ENCODE results near the gene CDKN1C.

Gene CDKN1C

GRCh38 chr11:2904153-2905052 lies 18.8 kb upstream of the CDKN1C start:
- Histone ChIP-seq H3K9ac (ENCODE audit: insufficient read length) (no peak overlapping the region), H3K9me3 (ENCODE audit: low read depth, low read length) (no peaks in the 10 kb centered on the region), H3K4me3 (no peak overlapping the region), H3K27ac (no peak overlapping the region), H3K36me3 (ENCODE audit: insufficient read depth, low read length) (no peaks in the 10 kb centered on the region)
- no peak for TF ChIP-seq FOXP2 (optimal IDR thresholded peaks at IDR 0.05; ENCODE audit: control extremely low read depth, extremely low read length, insufficient read depth)
- TF ChIP-seq EZH2 (IDR thresholded peaks at IDR 0.05) = no peak
- no peak for TF ChIP-seq POLR2AphosphoS5 (IDR thresholded peaks at IDR 0.05; ENCODE audit: borderline replicate concordance, low read depth, low read length)
- no peak for DNase-seq (ENCODE audit: low read depth, low spot score)

DNA sequence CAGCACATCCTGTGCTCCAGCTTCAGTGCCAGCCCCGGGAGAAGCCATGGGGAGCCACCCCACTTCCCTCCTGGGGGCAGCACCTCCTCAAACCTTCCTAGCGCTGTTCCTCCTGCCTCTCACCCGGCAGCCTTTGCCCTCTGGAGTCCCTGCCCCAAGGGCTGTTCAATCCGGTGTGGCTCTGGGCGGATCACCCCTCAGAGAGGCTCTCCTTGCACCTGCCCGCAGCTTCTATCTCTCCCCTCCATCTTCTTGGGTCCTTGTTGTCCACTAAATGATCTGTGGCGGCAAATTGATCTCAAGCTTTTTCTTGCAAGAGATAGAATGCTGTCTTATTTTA lies 18.1 kb upstream of the CDKN1C start:
- Histone ChIP-seq H3K27ac (no peak overlapping the region), H3K4me3 (no peak overlapping the region), H3K9me3 (ENCODE audit: low read depth, low read length) (no peaks in the 10 kb centered on the region), H3K36me3 (ENCODE audit: insufficient read depth, low read length) (no peaks in the 10 kb centered on the region), H3K9ac (ENCODE audit: insufficient read length) (no peak overlapping the region)
- no peak for DNase-seq (ENCODE audit: low read depth, low spot score)
- TF ChIP-seq FOXP2 (optimal IDR thresholded peaks at IDR 0.05; ENCODE audit: control extremely low read depth, extremely low read length, insufficient read depth) (no peak), EZH2 (IDR thresholded peaks at IDR 0.05) (no peak), POLR2AphosphoS5 (IDR thresholded peaks at IDR 0.05; ENCODE audit: borderline replicate concordance, low read depth, low read length) (no peak)

GRCh38 chr11:2902784-2903671 lies 17.5 kb upstream of the CDKN1C start:
- H3K9ac ChIP-seq (ENCODE audit: insufficient read length) = no peak overlapping the region

GRCh38 chr11:2901854-2902783 lies 16.5 kb upstream of the CDKN1C start:
- H3K9me3 ChIP-seq (ENCODE audit: low read depth, low read length) = no peaks in the 10 kb centered on the region
- DNase-seq (ENCODE audit: low read depth, low spot score) = no peak
- H3K27ac ChIP-seq = no peak overlapping the region
- H3K36me3 ChIP-seq (ENCODE audit: insufficient read depth, low read length) = no peaks in the 10 kb centered on the region
- TF ChIP-seq FOXP2 (optimal IDR thresholded peaks at IDR 0.05; ENCODE audit: control extremely low read depth, extremely low read length, insufficient read depth) (no peak), POLR2AphosphoS5 (IDR thresholded peaks at IDR 0.05; ENCODE audit: borderline replicate concordance, low read depth, low read length) (no peak; the same call in 1 of the 2 replicates), EZH2 (IDR thresholded peaks at IDR 0.05) (no peak)
- H3K9ac ChIP-seq (ENCODE audit: insufficient read length) = no peak overlapping the region
- peak overlapping the region; percentile 87 for H3K4me3 ChIP-seq

More at GRCh38 chr11:2902784-2903671, 17.5 kb upstream of the CDKN1C start:
- no peaks in the 10 kb centered on the region for H3K9me3 ChIP-seq (ENCODE audit: low read depth, low read length)
- peak overlapping the region; percentile 87 for H3K4me3 ChIP-seq
- no peaks in the 10 kb centered on the region for H3K36me3 ChIP-seq (ENCODE audit: insufficient read depth, low read length)
- TF ChIP-seq FOXP2 (optimal IDR thresholded peaks at IDR 0.05; ENCODE audit: control extremely low read depth, extremely low read length, insufficient read depth) = no peak
- TF ChIP-seq EZH2 (IDR thresholded peaks at IDR 0.05) = no peak
- TF ChIP-seq POLR2AphosphoS5 (IDR thresholded peaks at IDR 0.05; ENCODE audit: borderline replicate concordance, low read depth, low read length) = no peak
- DNase-seq (ENCODE audit: low read depth, low spot score) = no peak
- H3K27ac ChIP-seq = no peak overlapping the region

DNA sequence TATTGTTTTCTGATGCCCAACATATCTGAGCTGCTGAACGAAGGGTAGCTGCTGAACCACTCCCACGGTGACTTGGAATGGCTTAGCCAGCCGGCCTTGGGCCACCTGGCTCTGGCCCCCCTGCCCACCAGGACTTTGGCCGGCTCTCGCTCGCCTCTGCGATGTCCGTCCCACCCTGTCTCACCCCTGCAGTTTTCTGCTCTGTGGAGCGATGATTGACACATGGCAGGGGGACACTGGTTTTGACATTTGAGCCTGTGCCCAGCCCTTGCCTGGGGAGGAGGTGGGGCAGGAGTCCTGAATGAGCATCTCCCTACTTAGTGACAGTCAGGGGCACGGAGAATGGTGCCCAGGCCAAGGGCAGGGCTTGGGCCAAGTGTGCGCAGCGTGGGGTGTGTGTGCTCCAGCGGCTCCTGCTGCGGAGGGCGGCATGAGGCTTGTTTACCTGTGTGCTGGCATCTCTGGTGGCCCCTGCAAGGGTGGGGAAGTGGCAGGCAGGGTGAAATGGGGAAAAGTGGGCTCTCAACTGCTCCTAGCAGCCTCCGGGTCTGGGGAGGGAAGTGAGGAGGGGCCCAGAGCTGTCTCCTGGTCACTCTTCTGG lies 15.7 kb upstream of the CDKN1C start:
- Histone ChIP-seq H3K36me3 (ENCODE audit: insufficient read depth, low read length) (no peaks in the 10 kb centered on the region), H3K9me3 (ENCODE audit: low read depth, low read length) (no peaks in the 10 kb centered on the region), H3K4me3 (peak overlapping the region; percentile 87), H3K9ac (ENCODE audit: insufficient read length) (no peak overlapping the region), H3K27ac (no peak overlapping the region)
- TF ChIP-seq EZH2 (IDR thresholded peaks at IDR 0.05) = no peak
- no peak for TF ChIP-seq FOXP2 (optimal IDR thresholded peaks at IDR 0.05; ENCODE audit: control extremely low read depth, extremely low read length, insufficient read depth)
- no peak for TF ChIP-seq POLR2AphosphoS5 (IDR thresholded peaks at IDR 0.05; ENCODE audit: borderline replicate concordance, low read depth, low read length)
- DNase-seq (ENCODE audit: low read depth, low spot score) = no peak

GRCh38 chr11:2899080-2899783 lies 13.7 kb upstream of the CDKN1C start:
- H3K9ac ChIP-seq (ENCODE audit: insufficient read length) = no peak overlapping the region
- TF ChIP-seq POLR2AphosphoS5 (IDR thresholded peaks at IDR 0.05; ENCODE audit: borderline replicate concordance, low read depth, low read length) (no peak), EZH2 (IDR thresholded peaks at IDR 0.05) (no peak), FOXP2 (optimal IDR thresholded peaks at IDR 0.05; ENCODE audit: control extremely low read depth, extremely low read length, insufficient read depth) (no peak)
- no peak overlapping the region for H3K27ac ChIP-seq
- no peak overlapping the region for H3K4me3 ChIP-seq
- no peaks in the 10 kb centered on the region for H3K36me3 ChIP-seq (ENCODE audit: insufficient read depth, low read length)
- no peaks in the 10 kb centered on the region for H3K9me3 ChIP-seq (ENCODE audit: low read depth, low read length)
- no peak for DNase-seq (ENCODE audit: low read depth, low spot score)

Data from SK-N-MC (cell line).